D721Med (cell line): Measurements from ENCODE around the gene PLSCR3.

Experiments used
- DNase-seq: peaks from one replicate; pipeline ENCODE4 v3.0.0; 2011; ENCODE audit warnings: low spot score; ENCODE audit not compliant: insufficient read length
- FAIRE-seq: peaks from 2 replicates; lab custom pipeline; 2011; peaks lifted over from hg19 to GRCh38; lab: Jason Lieb, UNC
- CTCF ChIP-seq: IDR thresholded peaks from 2 replicates; pipeline ENCODE4 v1.5.1; 2012; ENCODE audit warnings: mild to moderate bottlenecking, control low read depth; ENCODE audit not compliant: insufficient read depth; ENCODE audit errors: missing control alignments

PLSCR3 gene

GRCh38 chr17:7355053-7355452 is 39.3 kb downstream of the PLSCR3 start, which contains the start of gene TMEM95:
Gene TMEM95, plus strand, starts transcription at chr17:7355156. Its CDS starts 49 bp downstream, at chr17:7355205.
- no peak for TF ChIP-seq CTCF
- FAIRE-seq (no peak), DNase-seq (no peak)

DNA sequence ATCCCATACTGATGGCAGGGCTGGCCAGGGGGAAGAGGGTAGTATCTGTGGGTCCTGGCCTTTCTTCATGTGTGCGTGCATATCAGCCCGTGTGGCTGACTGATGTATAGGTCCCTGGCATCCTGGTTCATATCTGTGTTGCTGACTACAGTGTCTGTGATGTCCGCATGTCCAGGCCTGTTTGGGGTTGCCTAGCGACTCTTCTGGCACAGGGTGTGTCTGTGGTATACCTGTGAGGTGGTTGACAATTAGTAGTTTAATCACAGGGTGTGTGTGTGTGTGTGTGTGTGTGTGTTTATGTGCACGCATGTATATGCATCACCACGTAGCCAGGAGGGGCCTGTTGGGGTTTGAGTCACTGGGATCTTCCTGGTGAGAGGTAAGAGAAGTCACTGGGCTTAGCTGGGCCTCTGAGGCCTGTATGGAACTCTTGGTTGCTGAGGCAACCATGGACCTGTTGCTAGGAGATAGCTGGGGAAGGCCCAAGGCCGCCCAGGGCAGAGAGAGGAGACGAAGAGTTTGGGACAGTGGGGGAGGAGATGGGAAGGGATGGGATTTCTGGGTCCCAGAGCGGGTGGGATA is 40.0 kb downstream of the PLSCR3 start:
- FAIRE-seq, result no peak

GRCh38 chr17:7352910-7353635 is 41.3 kb downstream of the PLSCR3 start:
- TF ChIP-seq CTCF, result no peak
- no peak for DNase-seq
- no peak for FAIRE-seq

More for the DNA sequence above, 40.0 kb downstream of the PLSCR3 start:
- no peak for TF ChIP-seq CTCF
- DNase-seq, result no peak

DNA sequence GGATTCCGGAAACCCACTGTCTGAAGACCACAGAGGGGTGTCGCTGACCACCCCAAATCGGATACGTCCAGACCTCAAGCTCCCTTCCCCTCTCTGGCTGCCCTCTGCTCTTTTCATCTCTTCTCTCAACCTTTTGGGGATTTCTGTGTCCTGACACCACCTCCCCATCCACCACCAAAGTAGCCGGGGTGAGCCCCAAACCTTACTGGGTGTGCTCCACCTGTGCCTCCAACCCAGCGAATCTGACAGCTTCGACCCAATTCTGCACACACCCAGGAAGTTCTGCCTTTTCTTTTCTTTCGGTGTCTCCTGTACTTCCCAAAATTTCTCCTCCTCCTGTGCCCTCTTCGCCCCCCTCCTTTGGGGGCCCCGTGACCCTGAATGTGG is 41.8 kb downstream of the PLSCR3 start:
- FAIRE-seq, result no peak
- TF ChIP-seq CTCF, result no peak

GRCh38 chr17:7351665-7352502 is 42.4 kb downstream of the PLSCR3 start, which contains the start of gene KCTD11:
Gene KCTD11, plus strand, starts transcription at chr17:7352162.
- FAIRE-seq (no peak), DNase-seq (peak; percentile 97)
- TF ChIP-seq CTCF, result peak; percentile 29

More for the DNA sequence above, 41.8 kb downstream of the PLSCR3 start:
- DNase-seq, result no peak

DNA sequence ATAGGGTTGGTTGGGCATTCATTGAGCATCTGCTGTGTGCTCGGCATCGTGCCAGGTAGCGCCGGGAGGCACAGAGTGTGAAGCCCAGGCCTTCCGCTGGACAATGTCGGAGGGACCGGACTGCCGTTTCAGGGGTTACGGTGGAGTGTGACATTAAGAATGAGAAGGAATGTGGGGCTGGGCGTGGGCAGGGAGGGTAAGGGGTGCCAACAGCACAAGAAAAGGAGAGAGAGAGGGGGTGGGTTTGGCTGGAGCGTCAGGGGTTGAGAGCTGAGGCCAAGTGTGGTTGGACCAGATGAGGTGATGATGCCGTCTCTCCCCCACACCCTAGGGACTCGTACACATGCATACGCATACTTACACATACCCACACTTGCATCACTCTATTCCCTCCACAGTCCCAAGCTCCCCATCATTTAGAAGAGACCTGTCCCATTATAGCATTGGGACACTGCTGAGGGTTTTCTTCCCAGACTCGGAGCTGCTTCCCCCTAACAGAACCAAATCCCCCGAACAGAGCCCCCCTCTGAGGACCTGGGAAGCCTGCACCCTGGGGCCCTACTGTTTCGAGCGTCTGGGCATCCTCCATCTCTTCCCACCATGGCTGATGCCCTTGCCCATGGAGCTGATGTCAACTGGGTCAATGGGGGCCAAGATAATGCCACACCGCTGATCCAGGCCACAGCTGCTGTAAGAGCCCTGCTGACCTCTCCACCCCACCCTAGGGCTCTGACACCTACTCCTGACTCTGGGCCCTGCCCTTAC is 45.7 kb downstream of the PLSCR3 start:
- no peak for DNase-seq
- FAIRE-seq, result no peak
- TF ChIP-seq CTCF, result no peak
